OCI-LY1 (cell line): ENCODE results near the gene ARHGEF39.
"Not testable (repeated sequence)": the region's sequence is repeated elsewhere in the genome, so short reads cannot be mapped to it uniquely, and the experiment has no call there.

Source experiments
- H2AFZ ChIP-seq: fragments of 200-600 bp; sonication (generic), shearing (Covaris generic); 2 replicates; pipeline ENCODE4 v1.6.0; 2014; ENCODE audit warnings: antibody characterized with exemption, mild to moderate bottlenecking, low read length
- H3F3A ChIP-seq: fragments of 200-600 bp; sonication (generic), shearing (Covaris generic); 2 replicates; pipeline ENCODE4 v1.6.0; 2014; ENCODE audit warnings: mild to moderate bottlenecking, antibody characterized with exemption, low read length, moderate library complexity; ENCODE audit not compliant: insufficient read depth
- H3K27ac ChIP-seq: fragments of 200-600 bp; sonication (generic); 2 replicates; pipeline ENCODE4 v1.5.1; 2014; ENCODE audit warnings: low read length, mixed run types, mild to moderate bottlenecking, low read depth; ENCODE audit not compliant: poor library complexity, severe bottlenecking
- H3K27me3 ChIP-seq: fragments of 200-600 bp; sonication (generic); 2 replicates; pipeline ENCODE4 v1.6.0; 2014; ENCODE audit warnings: antibody characterized with exemption, mild to moderate bottlenecking, low read length, moderate library complexity; ENCODE audit not compliant: insufficient read depth
- H3K36me3 ChIP-seq: fragments of 200-600 bp; sonication (generic); 2 replicates; pipeline ENCODE4 v1.6.1; 2014; ENCODE audit warnings: mild to moderate bottlenecking, antibody characterized with exemption, low read length, moderate library complexity, mixed read lengths; ENCODE audit not compliant: insufficient read depth
- H3K4me1 ChIP-seq: fragments of 200-600 bp; sonication (generic); 2 replicates; pipeline ENCODE4 v1.5.1; 2014; ENCODE audit warnings: mild to moderate bottlenecking, low read length, moderate library complexity; ENCODE audit not compliant: insufficient read depth, severe bottlenecking
- H3K4me2 ChIP-seq: fragments of 200-600 bp; sonication (generic), shearing (Covaris generic); 2 replicates; pipeline ENCODE4 v1.6.1; 2014; ENCODE audit warnings: low read length
- H3K4me3 ChIP-seq: fragments of 200-600 bp; sonication (generic); 2 replicates; pipeline ENCODE4 v1.5.1; 2014; ENCODE audit warnings: low read length, low read depth, mild to moderate bottlenecking, mixed read lengths; ENCODE audit not compliant: poor library complexity, severe bottlenecking
- H3K79me2 ChIP-seq: fragments of 200-600 bp; shearing (Covaris generic); 2 replicates; pipeline ENCODE4 v1.6.1; 2016; ENCODE audit warnings: mixed run types, low read length, mixed read lengths; ENCODE audit not compliant: insufficient read depth
- H3K9ac ChIP-seq: fragments of 200-600 bp; sonication (generic), shearing (Covaris generic); 2 replicates; pipeline ENCODE4 v1.6.1; 2014; ENCODE audit warnings: mild to moderate bottlenecking, low read length, mixed read lengths
- H3K9me2 ChIP-seq: fragments of 200-600 bp; sonication (generic), shearing (Covaris generic); 2 replicates; pipeline ENCODE4 v1.6.1; 2014; ENCODE audit warnings: low read depth, mild to moderate bottlenecking, low read length, mixed read lengths
- H3K9me3 ChIP-seq: fragments of 200-600 bp; shearing (Covaris generic); 2 replicates; pipeline ENCODE4 v1.6.1; 2014; ENCODE audit warnings: low read length, mixed read lengths
- H4K20me1 ChIP-seq: fragments of 200-600 bp; sonication (generic), shearing (Covaris generic); 2 replicates; pipeline ENCODE4 v1.6.0; 2016; ENCODE audit warnings: mild to moderate bottlenecking, low read length; ENCODE audit not compliant: insufficient read depth
- EZH2 ChIP-seq: fragments of 200-600 bp; sonication (generic), shearing (Covaris generic); IDR thresholded peaks from 2 replicates; pipeline ENCODE4 v1.8.0; 2017; ENCODE audit warnings: borderline replicate concordance, mixed run types, mild to moderate bottlenecking, antibody characterized with exemption, low read length, moderate library complexity, mixed read lengths
- TF ChIP-seq, protein P1 (sequence below): fragments of 200-600 bp; sonication (generic), shearing (Covaris generic); IDR thresholded peaks from 2 replicates; pipeline ENCODE4 v1.5.1; 2017; ENCODE audit warnings: mild to moderate bottlenecking, antibody characterized with exemption, low read length, moderate library complexity, mixed read lengths

ARHGEF39 gene

GRCh38 chr9:35646153-35646532 is 18.9 kb downstream of the ARHGEF39 start:
- Histone ChIP-seq H3K4me2 (peak overlapping the region; percentile 96), H3K27me3 (no peaks in the 10 kb centered on the region), H3K9ac (peak overlapping the region; percentile 92), H4K20me1 (no peaks in the 10 kb centered on the region), H3F3A (peaks cover 17% of the 10 kb centered on the region), H3K4me1 (peaks cover 65% of the 10 kb centered on the region), H3K79me2 (no peaks in the 10 kb centered on the region; the same call in 1 of the 2 replicates), H3K27ac (peak overlapping the region; percentile 92), H3K36me3 (peaks cover 14% of the 10 kb centered on the region; the same call in 1 of the 2 replicates), H3K4me3 (peak overlapping the region; percentile 80), H3K9me3 (no peaks in the 10 kb centered on the region), H3K9me2 (no peaks in the 10 kb centered on the region), H2AFZ (no peak overlapping the region)
- TF ChIP-seq, protein P1, sequence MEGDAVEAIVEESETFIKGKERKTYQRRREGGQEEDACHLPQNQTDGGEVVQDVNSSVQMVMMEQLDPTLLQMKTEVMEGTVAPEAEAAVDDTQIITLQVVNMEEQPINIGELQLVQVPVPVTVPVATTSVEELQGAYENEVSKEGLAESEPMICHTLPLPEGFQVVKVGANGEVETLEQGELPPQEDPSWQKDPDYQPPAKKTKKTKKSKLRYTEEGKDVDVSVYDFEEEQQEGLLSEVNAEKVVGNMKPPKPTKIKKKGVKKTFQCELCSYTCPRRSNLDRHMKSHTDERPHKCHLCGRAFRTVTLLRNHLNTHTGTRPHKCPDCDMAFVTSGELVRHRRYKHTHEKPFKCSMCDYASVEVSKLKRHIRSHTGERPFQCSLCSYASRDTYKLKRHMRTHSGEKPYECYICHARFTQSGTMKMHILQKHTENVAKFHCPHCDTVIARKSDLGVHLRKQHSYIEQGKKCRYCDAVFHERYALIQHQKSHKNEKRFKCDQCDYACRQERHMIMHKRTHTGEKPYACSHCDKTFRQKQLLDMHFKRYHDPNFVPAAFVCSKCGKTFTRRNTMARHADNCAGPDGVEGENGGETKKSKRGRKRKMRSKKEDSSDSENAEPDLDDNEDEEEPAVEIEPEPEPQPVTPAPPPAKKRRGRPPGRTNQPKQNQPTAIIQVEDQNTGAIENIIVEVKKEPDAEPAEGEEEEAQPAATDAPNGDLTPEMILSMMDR, result no peak

DNA sequence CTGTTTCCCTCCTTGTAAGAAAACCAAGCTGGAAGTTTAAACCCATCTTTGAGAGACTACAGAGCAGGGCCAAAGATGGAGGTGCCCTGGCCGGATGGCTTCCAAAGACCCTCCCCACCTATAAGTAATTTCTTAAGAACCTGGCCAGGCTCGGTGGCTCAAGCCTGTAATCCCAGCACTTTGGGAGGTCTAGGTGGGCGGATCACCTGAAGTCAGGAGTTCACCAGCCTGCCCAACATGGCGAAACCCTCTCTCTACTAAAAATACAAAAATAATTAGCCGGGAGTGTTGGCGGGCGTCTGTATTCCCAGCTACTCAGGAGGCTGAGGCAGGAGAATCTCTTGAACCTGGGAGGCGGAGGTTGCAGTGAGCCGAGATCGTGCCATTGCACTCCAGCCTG is 19.3 kb downstream of the ARHGEF39 start:
- not testable (repeated sequence) for H3K79me2 ChIP-seq, H3K9me3 ChIP-seq, H2AFZ ChIP-seq, H4K20me1 ChIP-seq, H3K9me2 ChIP-seq, H3K27me3 ChIP-seq
- peaks cover 17% of the 10 kb centered on the region for H3F3A ChIP-seq
- H3K4me3 ChIP-seq, result peak overlapping the region; percentile 80
- peak overlapping the region; percentile 96 for H3K4me2 ChIP-seq
- H3K27ac ChIP-seq, result peak overlapping the region; percentile 92
- H3K36me3 ChIP-seq, result peaks cover 18% of the 10 kb centered on the region
- H3K4me1 ChIP-seq, result peaks cover 61% of the 10 kb centered on the region
- H3K9ac ChIP-seq, result peak overlapping the region; percentile 92

DNA sequence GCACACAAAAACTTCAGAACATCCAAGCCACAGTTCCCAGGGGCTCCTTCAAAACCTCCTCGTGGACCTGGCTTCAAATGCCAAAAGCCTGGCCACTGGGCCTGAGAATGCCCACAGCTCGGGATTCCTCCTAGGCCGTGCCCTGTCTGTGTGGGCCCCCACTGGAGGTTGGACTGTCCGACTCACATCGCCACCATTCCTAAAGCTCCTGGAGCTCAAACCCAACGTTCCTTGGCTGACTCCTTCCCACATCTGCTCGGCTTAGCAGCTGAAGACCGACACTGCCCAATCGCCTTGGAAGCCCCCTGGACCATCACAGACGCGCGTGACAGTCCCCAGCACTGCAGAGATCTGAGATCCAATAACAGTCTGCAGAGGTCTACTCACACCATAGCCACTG is 21.9 kb downstream of the ARHGEF39 start:
- H3K4me1 ChIP-seq, result peaks cover 54% of the 10 kb centered on the region
- no peak for TF ChIP-seq EZH2
- TF ChIP-seq, protein P1, result no peak
- no peaks in the 10 kb centered on the region for H3K27me3 ChIP-seq
- H4K20me1 ChIP-seq, result no peaks in the 10 kb centered on the region
- peaks cover 10% of the 10 kb centered on the region for H3F3A ChIP-seq
- H3K79me2 ChIP-seq, result no peaks in the 10 kb centered on the region
- H3K4me3 ChIP-seq, result no peak overlapping the region
- H3K36me3 ChIP-seq, result peaks cover 27% of the 10 kb centered on the region
- H3K9me2 ChIP-seq, result no peaks in the 10 kb centered on the region
- H3K27ac ChIP-seq, result no peak overlapping the region
- H3K4me2 ChIP-seq, result no peak overlapping the region
- no peaks in the 10 kb centered on the region for H3K9me3 ChIP-seq
- H2AFZ ChIP-seq, result no peak overlapping the region
- H3K9ac ChIP-seq, result no peak overlapping the region

DNA sequence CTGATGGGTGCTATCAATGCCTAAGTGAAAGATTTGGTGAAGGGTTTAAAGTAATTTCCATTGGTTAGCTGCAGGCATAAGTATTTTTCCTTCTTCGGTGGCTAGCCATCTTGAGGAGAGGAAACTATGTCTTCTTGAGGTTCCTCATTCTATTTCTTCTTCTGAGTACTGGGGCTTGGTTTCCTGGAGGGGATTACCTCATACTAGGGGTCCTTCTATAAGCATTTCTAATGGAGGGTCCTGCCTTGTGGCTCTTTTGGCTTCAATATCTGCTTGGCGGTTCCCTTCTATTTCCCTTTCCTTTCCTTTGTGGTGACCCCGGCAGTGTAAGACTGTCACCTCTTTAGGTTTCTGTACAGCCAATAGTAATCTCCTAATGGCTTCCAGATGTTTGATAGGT is 23.5 kb downstream of the ARHGEF39 start:
- H3K9me2 ChIP-seq, H3K79me2 ChIP-seq, H3F3A ChIP-seq, H3K4me3 ChIP-seq, H4K20me1 ChIP-seq, H3K4me2 ChIP-seq, H3K9me3 ChIP-seq, H2AFZ ChIP-seq, H3K9ac ChIP-seq, H3K27ac ChIP-seq, H3K27me3 ChIP-seq: not testable (repeated sequence)
- peaks cover 53% of the 10 kb centered on the region for H3K4me1 ChIP-seq
- peaks cover 27% of the 10 kb centered on the region for H3K36me3 ChIP-seq

- H3K4me2 ChIP-seq, H3K9ac ChIP-seq, H3K79me2 ChIP-seq, H3K4me3 ChIP-seq, H3K9me3 ChIP-seq, H4K20me1 ChIP-seq, H3K27me3 ChIP-seq, H3K9me2 ChIP-seq, H2AFZ ChIP-seq, H3F3A ChIP-seq: not testable (repeated sequence)
- peak overlapping the region; percentile 91 for H3K27ac ChIP-seq
- peaks cover 27% of the 10 kb centered on the region for H3K36me3 ChIP-seq
- H3K4me1 ChIP-seq, result peaks cover 55% of the 10 kb centered on the region
Measured at GRCh38 chr9:35640431-35640830, 24.6 kb downstream of the ARHGEF39 start.
